ENCODE data around the gene ZNF385C. TPM values are rescaled to one million over a fixed set of nuclear protein-coding genes. Genes with fewer than 3 reads are reported as not detected.

ZNF385C gene
- total and polyA plus RNA-seq, 11 donors = 0.06 to 0.38 (median 0.19) TPM; not detected in 3

DNA sequence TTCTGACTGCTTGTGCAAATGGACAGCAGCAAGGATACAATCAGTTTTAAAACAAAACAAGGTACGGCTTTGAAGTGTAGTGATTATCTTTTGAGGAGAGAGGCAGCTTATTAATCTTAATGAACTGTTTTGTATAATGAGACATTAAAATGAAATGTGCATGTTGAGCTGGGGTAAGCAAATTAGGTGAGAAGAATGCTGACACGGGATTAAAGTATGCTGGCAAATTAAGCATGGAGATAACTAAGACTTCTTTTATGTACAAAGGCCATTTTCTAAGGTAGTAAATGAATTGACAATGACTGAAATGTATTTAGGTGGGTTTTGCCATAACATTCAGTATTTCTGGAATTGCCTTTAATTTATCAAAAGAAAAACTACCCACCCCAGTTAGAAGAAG, 99.8 kb downstream of the ZNF385C start:
- ATAC-seq (no peak), DNase-seq (no peak)
- Histone ChIP-seq H3K4me1 (peaks cover 0 to 36% (median 14%) of the 10 kb centered on the region in 12 donors), H3K36me3 (peaks cover 0 to 99% (median 92%) of the 10 kb centered on the region in 9 donors), H3K27ac (no peak overlapping the region), H3K4me3 (no peak overlapping the region), H3K9me3 (no peaks in the 10 kb centered on the region), H3K27me3 (no peaks in the 10 kb centered on the region)
- intact Hi-C loops (cut with DNase I) = no loop called here
- TF ChIP-seq POLR2A (IDR thresholded peaks at IDR 0.05) (no peak), CTCF (IDR thresholded peaks at IDR 0.05) (no peak)
- WGBS, 4 donors = 41 to 69% (median 42%) methylated on average over 2 of the region's 2 CpGs

- WGBS, 4 donors = 95 to 100% (median 96%) methylated on average over 2 of the region's 2 CpGs
- ATAC-seq = no peak
- no peak for DNase-seq
- intact Hi-C loops (cut with DNase I) = no loop called here
- Histone ChIP-seq H3K4me1 (peaks cover 0 to 19% (median 13%) of the 10 kb centered on the region in 12 donors), H3K27me3 (no peaks in the 10 kb centered on the region), H3K27ac (no peak overlapping the region), H3K9me3 (no peaks in the 10 kb centered on the region), H3K36me3 (peaks cover 0 to 100% (median 92%) of the 10 kb centered on the region in 9 donors), H3K4me3 (no peak overlapping the region)
- no peak for TF ChIP-seq POLR2A (IDR thresholded peaks at IDR 0.05)
- no peak for TF ChIP-seq CTCF (IDR thresholded peaks at IDR 0.05)
Measured at GRCh38 chr17:41996855-41997164, 101.5 kb downstream of the ZNF385C start.

- H3K27ac ChIP-seq = no peak overlapping the region
- ATAC-seq = no peak
Measured at GRCh38 chr17:41992576-41992975, 105.7 kb downstream of the ZNF385C start.

DNA sequence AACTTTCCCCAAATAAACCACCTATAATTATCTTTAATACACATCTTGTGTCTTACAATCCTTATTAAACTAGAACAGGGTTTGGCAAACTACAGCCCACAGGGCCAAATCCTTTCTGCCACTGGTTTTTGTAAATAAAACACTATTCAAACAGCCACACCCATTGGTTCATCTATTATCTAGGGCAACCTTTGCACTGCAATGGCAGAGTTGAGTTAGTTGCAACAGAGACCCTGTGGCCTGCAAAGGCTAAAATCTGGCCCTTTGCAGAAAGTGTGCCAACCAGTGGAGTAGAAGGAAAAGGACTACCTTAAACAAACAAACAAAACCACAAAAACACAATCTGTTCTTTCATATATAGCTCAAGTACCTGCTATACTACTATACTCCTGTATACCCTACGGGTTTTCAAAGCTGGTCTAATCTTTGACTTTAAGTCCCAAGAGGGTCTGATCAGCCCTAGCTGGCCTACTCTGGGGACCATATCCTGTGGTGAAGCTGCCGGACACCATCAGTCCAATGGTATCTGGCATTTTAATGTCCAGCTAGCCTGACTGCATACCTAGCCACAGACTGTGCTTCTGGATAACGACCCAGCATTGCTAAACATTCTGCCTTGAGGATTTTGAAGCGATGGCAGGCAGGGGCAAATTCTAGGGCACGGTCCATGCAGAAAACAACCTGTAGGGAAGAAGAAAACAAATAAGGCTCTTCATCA, 108.4 kb downstream of the ZNF385C start:
- intact Hi-C loops (cut with DNase I) = no loop called here
- ATAC-seq = no peak
- no peak for TF ChIP-seq POLR2A (IDR thresholded peaks at IDR 0.05)
- no peak for TF ChIP-seq CTCF (IDR thresholded peaks at IDR 0.05)
- Histone ChIP-seq H3K27ac (no peak overlapping the region), H3K36me3 (peaks cover 0 to 100% (median 100%) of the 10 kb centered on the region in 9 donors), H3K4me1 (no peaks in the 10 kb centered on the region), H3K27me3 (no peaks in the 10 kb centered on the region), H3K9me3 (no peaks in the 10 kb centered on the region), H3K4me3 (no peak overlapping the region)
- DNase-seq = no peak
- 76 to 95% (median 88%) methylated on average over 5 of the region's 5 CpGs for WGBS, 4 donors

More at GRCh38 chr17:41992576-41992975, 105.7 kb downstream of the ZNF385C start:
- no peak for TF ChIP-seq CTCF (IDR thresholded peaks at IDR 0.05)
- TF ChIP-seq POLR2A (IDR thresholded peaks at IDR 0.05) = no peak
- no peak overlapping the region for H3K4me3 ChIP-seq
- WGBS, 4 donors = 65 to 77% (median 73%) methylated on average over 3 of the region's 3 CpGs
- peaks cover 0 to 100% (median 100%) of the 10 kb centered on the region in 9 donors for H3K36me3 ChIP-seq
- no peaks in the 10 kb centered on the region for H3K9me3 ChIP-seq
- intact Hi-C loops (cut with DNase I) = no loop called here
- H3K4me1 ChIP-seq = no peaks in the 10 kb centered on the region
- no peak for DNase-seq
- no peaks in the 10 kb centered on the region for H3K27me3 ChIP-seq

Measured in heart left ventricle (tissue), 16 donors.